Thyroid gland (tissue), 4 donors: ENCODE data around the gene GRIPAP1.

Experiments
- POLR2A ChIP-seq, 2 donors: fragments of 450-650 bp; IDR thresholded peaks; one replicate each; pipeline ENCODE4 v1.6.1; 2017; ENCODE audit warnings: antibody characterized with exemption in 2 of 2, mild to moderate bottlenecking in 2 of 2, moderate library complexity in 1 of 2
- TF ChIP-seq, protein P1 (sequence below), 6 experiments: fragments of 200-600 bp in 3 of 6; fragments of 450-650 bp in 3 of 6; sonication (generic) in 3 of 6; IDR thresholded peaks; one replicate each; pipeline ENCODE4 v1.5.1; 2016 to 2019; ENCODE audit warnings: antibody characterized with exemption in 6 of 6, mild to moderate bottlenecking in 2 of 6, inconsistent platforms in 1 of 6, moderate library complexity in 1 of 6

DNA sequence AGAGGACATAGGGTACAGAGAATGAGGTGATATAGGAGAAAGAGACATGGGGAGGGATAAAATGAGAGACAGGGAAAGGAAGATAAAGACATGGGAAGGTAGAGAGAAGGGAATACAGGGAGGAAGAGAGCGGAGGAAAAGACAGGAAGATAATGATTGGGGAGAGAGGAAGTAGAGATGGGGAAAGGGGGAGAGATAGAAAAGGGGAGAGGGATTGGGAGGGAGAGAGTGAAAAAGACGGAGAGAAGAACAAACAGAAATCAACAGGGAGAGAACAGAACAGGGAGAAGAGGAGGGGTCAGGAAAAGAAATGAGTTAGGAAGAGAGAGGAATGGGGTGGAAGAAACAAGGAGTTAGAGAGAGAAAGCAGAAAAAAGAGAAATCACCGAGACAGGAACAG is 4.6 kb downstream of the GRIPAP1 start:
- TF ChIP-seq, protein P1, sequence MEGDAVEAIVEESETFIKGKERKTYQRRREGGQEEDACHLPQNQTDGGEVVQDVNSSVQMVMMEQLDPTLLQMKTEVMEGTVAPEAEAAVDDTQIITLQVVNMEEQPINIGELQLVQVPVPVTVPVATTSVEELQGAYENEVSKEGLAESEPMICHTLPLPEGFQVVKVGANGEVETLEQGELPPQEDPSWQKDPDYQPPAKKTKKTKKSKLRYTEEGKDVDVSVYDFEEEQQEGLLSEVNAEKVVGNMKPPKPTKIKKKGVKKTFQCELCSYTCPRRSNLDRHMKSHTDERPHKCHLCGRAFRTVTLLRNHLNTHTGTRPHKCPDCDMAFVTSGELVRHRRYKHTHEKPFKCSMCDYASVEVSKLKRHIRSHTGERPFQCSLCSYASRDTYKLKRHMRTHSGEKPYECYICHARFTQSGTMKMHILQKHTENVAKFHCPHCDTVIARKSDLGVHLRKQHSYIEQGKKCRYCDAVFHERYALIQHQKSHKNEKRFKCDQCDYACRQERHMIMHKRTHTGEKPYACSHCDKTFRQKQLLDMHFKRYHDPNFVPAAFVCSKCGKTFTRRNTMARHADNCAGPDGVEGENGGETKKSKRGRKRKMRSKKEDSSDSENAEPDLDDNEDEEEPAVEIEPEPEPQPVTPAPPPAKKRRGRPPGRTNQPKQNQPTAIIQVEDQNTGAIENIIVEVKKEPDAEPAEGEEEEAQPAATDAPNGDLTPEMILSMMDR (IDR thresholded peaks at IDR 0.05), result no peak
- no peak for TF ChIP-seq POLR2A (IDR thresholded peaks at IDR 0.05)
